Measurements from ENCODE around the gene PLPPR5. TPM values are rescaled to one million over a fixed set of nuclear protein-coding genes. Genes with fewer than 3 reads are reported as not detected.

The PLPPR5 gene
- total and polyA plus RNA-seq, 2 of the 4 experiments (the other 2 are of a cell fraction): under 0.01 to 0.05 TPM

DNA sequence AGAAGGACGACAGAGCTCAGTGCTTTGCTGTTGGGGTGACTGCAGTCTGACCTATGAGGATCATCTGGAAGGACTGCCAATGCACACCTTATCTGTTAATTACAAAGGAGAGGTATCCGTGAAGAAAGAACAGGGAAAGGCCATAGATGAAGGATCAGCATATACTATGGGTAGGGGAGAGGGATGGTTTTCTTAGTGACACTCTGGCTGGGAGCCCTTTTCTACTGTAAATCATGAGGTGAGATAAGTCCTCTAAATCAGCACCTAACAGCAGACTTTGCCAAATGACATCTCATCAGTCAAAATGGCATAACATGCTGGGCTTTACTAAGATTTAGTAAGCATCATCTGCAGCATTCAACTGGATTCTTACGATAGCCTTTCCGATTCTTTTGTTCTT is 100.0 kb downstream of the PLPPR5 start:
- in situ Hi-C loops (cut with MboI; ENCODE audit: low sequenced_read_pairs) (no loop called here), dilution Hi-C loops (cut with HindIII; ENCODE audit: low sequenced_read_pairs, unreplicated experiment) (no loop called here), intact Hi-C loops (cut with micrococcal nuclease) (no loop called here)
- ChIA-PET CTCF (no interaction called here), POLR2A (ENCODE audit: unreplicated experiment) (no interaction called here)
- H4K8ac ChIP-seq (ENCODE audit: low read depth in 2 of 2, low read length in 2 of 2): no peak overlapping the region
- no peaks in the 10 kb centered on the region for H3K79me1 ChIP-seq (ENCODE audit: low read depth in 1 of 2, low read length in 2 of 2)
- no peak overlapping the region for H3K18ac ChIP-seq (ENCODE audit: low read depth, low read length)
- H2AFZ ChIP-seq (replicated peaks; ENCODE audit: low read length, poor library complexity): no peak overlapping the region
- no peak for TF ChIP-seq RAD21 (IDR thresholded peaks at IDR 0.05; ENCODE audit: low read length)
- no peak for TF ChIP-seq RFX5 (IDR thresholded peaks at IDR 0.05; ENCODE audit: low read depth, low read length)
- TF ChIP-seq CEBPB (IDR thresholded peaks at IDR 0.05; ENCODE audit: low read depth, low read length): no peak
- TF ChIP-seq, protein P1, sequence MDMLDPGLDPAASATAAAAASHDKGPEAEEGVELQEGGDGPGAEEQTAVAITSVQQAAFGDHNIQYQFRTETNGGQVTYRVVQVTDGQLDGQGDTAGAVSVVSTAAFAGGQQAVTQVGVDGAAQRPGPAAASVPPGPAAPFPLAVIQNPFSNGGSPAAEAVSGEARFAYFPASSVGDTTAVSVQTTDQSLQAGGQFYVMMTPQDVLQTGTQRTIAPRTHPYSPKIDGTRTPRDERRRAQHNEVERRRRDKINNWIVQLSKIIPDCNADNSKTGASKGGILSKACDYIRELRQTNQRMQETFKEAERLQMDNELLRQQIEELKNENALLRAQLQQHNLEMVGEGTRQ (IDR thresholded peaks at IDR 0.05; ENCODE audit: low read depth, low read length): no peak
- TF ChIP-seq, protein P2, sequence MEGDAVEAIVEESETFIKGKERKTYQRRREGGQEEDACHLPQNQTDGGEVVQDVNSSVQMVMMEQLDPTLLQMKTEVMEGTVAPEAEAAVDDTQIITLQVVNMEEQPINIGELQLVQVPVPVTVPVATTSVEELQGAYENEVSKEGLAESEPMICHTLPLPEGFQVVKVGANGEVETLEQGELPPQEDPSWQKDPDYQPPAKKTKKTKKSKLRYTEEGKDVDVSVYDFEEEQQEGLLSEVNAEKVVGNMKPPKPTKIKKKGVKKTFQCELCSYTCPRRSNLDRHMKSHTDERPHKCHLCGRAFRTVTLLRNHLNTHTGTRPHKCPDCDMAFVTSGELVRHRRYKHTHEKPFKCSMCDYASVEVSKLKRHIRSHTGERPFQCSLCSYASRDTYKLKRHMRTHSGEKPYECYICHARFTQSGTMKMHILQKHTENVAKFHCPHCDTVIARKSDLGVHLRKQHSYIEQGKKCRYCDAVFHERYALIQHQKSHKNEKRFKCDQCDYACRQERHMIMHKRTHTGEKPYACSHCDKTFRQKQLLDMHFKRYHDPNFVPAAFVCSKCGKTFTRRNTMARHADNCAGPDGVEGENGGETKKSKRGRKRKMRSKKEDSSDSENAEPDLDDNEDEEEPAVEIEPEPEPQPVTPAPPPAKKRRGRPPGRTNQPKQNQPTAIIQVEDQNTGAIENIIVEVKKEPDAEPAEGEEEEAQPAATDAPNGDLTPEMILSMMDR (conservative IDR thresholded peaks at IDR 0.05; ENCODE audit: low read depth, low read length): no peak
- TF ChIP-seq, protein P3, sequence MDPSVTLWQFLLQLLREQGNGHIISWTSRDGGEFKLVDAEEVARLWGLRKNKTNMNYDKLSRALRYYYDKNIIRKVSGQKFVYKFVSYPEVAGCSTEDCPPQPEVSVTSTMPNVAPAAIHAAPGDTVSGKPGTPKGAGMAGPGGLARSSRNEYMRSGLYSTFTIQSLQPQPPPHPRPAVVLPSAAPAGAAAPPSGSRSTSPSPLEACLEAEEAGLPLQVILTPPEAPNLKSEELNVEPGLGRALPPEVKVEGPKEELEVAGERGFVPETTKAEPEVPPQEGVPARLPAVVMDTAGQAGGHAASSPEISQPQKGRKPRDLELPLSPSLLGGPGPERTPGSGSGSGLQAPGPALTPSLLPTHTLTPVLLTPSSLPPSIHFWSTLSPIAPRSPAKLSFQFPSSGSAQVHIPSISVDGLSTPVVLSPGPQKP (IDR thresholded peaks at IDR 0.05; ENCODE audit: borderline replicate concordance, low read depth, low read length): no peak
- TF ChIP-seq CHD1 (IDR thresholded peaks at IDR 0.05; ENCODE audit: low read depth, low read length): no peak
- no peak for TF ChIP-seq SMC3 (IDR thresholded peaks at IDR 0.05; ENCODE audit: low read depth, low read length)
- no peak for TF ChIP-seq MAZ (IDR thresholded peaks at IDR 0.05; ENCODE audit: borderline replicate concordance, low read depth, low read length)
- no peak for TF ChIP-seq NFE2L2 (IDR thresholded peaks at IDR 0.05; ENCODE audit: low read depth, low read length)
- no peak for TF ChIP-seq BHLHE40 (IDR thresholded peaks at IDR 0.05; ENCODE audit: low read depth, low read length)
- no peak for TF ChIP-seq MXI1 (IDR thresholded peaks at IDR 0.05; ENCODE audit: borderline replicate concordance, low read depth, low read length)
- no peak for TF ChIP-seq RCOR1 (IDR thresholded peaks at IDR 0.05; ENCODE audit: insufficient replicate concordance, low read length)
- no peak for TF ChIP-seq POLR2A (IDR thresholded peaks at IDR 0.05; ENCODE audit: low read depth, low read length)
- no peak for TF ChIP-seq MAFK (IDR thresholded peaks at IDR 0.05; ENCODE audit: low read depth, low read length)
- no peak for TF ChIP-seq FOS (IDR thresholded peaks at IDR 0.05; ENCODE audit: low read depth, low read length)
- no peak overlapping the region for H3K14ac ChIP-seq (replicated peaks; ENCODE audit: low read depth, low read length)
- no peak overlapping the region for H3K9ac ChIP-seq (ENCODE audit: low read depth, low read length)
- no peaks in the 10 kb centered on the region for H4K20me1 ChIP-seq (ENCODE audit: insufficient read depth, low read length)
- H3K27ac ChIP-seq (ENCODE audit: insufficient read depth, low read length): no peak overlapping the region
- H2BK5ac ChIP-seq (ENCODE audit: low read depth, low read length, poor library complexity, severe bottlenecking): no peak overlapping the region
- H2BK120ac ChIP-seq (ENCODE audit: low read depth, low read length): no peak overlapping the region
- H3K4me3 ChIP-seq (ENCODE audit: insufficient read depth, low read depth, low read length): no peak overlapping the region
- H2BK20ac ChIP-seq (ENCODE audit: low read depth, low read length): no peak overlapping the region
- H3K36me3 ChIP-seq (ENCODE audit: control insufficient read depth, insufficient read depth, low read length): no peaks in the 10 kb centered on the region
- no peak overlapping the region for H3K23ac ChIP-seq (ENCODE audit: low read depth, low read length)
- no peak overlapping the region for H4K91ac ChIP-seq (ENCODE audit: insufficient read depth, low read depth, low read length)
- no peaks in the 10 kb centered on the region for H3K4me1 ChIP-seq (ENCODE audit: control insufficient read depth, insufficient read depth, low read length)
- H3K27me3 ChIP-seq (ENCODE audit: control insufficient read depth, insufficient read depth, low read length): no peaks in the 10 kb centered on the region; the same call in 1 of the 2 replicates
- no peak overlapping the region for H2AK5ac ChIP-seq (ENCODE audit: low read depth, low read length)
- no peak overlapping the region for H3K4ac ChIP-seq (ENCODE audit: low read depth, low read length)
- H3K4me2 ChIP-seq (ENCODE audit: low read depth, low read length): no peak overlapping the region
- no peak overlapping the region for H3K56ac ChIP-seq (ENCODE audit: extremely low read depth, insufficient read depth, low read length)
- no peaks in the 10 kb centered on the region for H3K9me1 ChIP-seq (ENCODE audit: insufficient read depth, low read length)
- no peak overlapping the region for H2AK9ac ChIP-seq (replicated peaks; ENCODE audit: low read depth, low read length, poor library complexity)
- no peak for ATAC-seq (ENCODE audit: low read depth)
- WGBS, 2 experiments (ENCODE audit: extremely low coverage in 2 of 2, insufficient read length in 1 of 2): no CpG with 5 or more reads among the region's 4 CpGs
- BruUV-seq (replicated peaks): no TSS peak
- DNase-seq: no peak
- no peak overlapping the region for H2BK15ac ChIP-seq (ENCODE audit: low read depth, low read length)
- no peak overlapping the region for H4K5ac ChIP-seq (ENCODE audit: low read depth, low read length)
- H3K9me3 ChIP-seq (ENCODE audit: control insufficient read depth, insufficient read depth, low read length): no peaks in the 10 kb centered on the region
